ENCODE data around the gene SIPA1L3.

GRCh38 chr19:37970699-37971098, 63.7 kb downstream of the SIPA1L3 start:
- TF ChIP-seq, protein P1, sequence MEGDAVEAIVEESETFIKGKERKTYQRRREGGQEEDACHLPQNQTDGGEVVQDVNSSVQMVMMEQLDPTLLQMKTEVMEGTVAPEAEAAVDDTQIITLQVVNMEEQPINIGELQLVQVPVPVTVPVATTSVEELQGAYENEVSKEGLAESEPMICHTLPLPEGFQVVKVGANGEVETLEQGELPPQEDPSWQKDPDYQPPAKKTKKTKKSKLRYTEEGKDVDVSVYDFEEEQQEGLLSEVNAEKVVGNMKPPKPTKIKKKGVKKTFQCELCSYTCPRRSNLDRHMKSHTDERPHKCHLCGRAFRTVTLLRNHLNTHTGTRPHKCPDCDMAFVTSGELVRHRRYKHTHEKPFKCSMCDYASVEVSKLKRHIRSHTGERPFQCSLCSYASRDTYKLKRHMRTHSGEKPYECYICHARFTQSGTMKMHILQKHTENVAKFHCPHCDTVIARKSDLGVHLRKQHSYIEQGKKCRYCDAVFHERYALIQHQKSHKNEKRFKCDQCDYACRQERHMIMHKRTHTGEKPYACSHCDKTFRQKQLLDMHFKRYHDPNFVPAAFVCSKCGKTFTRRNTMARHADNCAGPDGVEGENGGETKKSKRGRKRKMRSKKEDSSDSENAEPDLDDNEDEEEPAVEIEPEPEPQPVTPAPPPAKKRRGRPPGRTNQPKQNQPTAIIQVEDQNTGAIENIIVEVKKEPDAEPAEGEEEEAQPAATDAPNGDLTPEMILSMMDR (IDR thresholded peaks at IDR 0.05; ENCODE audit: low read depth, low read length): no peak
- no peak for TF ChIP-seq EZH2phosphoT487 (IDR thresholded peaks at IDR 0.05; ENCODE audit: low read depth)

Data from OCI-LY3 (cell line).